OCI-LY1 (cell line): ENCODE measurements around the gene SLC39A10.

ENCODE experiments used
- EZH2 ChIP-seq: fragments of 200-600 bp; sonication (generic), shearing (Covaris generic); IDR thresholded peaks from 2 replicates; pipeline ENCODE4 v1.8.0; 2017; ENCODE audit warnings: borderline replicate concordance, mixed run types, mild to moderate bottlenecking, antibody characterized with exemption, low read length, moderate library complexity, mixed read lengths
- TF ChIP-seq, protein P1 (sequence below): fragments of 200-600 bp; sonication (generic), shearing (Covaris generic); IDR thresholded peaks from 2 replicates; pipeline ENCODE4 v1.5.1; 2017; ENCODE audit warnings: mild to moderate bottlenecking, antibody characterized with exemption, low read length, moderate library complexity, mixed read lengths

- TF ChIP-seq, protein P1, sequence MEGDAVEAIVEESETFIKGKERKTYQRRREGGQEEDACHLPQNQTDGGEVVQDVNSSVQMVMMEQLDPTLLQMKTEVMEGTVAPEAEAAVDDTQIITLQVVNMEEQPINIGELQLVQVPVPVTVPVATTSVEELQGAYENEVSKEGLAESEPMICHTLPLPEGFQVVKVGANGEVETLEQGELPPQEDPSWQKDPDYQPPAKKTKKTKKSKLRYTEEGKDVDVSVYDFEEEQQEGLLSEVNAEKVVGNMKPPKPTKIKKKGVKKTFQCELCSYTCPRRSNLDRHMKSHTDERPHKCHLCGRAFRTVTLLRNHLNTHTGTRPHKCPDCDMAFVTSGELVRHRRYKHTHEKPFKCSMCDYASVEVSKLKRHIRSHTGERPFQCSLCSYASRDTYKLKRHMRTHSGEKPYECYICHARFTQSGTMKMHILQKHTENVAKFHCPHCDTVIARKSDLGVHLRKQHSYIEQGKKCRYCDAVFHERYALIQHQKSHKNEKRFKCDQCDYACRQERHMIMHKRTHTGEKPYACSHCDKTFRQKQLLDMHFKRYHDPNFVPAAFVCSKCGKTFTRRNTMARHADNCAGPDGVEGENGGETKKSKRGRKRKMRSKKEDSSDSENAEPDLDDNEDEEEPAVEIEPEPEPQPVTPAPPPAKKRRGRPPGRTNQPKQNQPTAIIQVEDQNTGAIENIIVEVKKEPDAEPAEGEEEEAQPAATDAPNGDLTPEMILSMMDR = peak; percentile 14; the same call in 1 of the 2 replicates
- no peak for TF ChIP-seq EZH2
These were observed at the start of gene SLC39A10 for GRCh38 chr2:195656859-195657633.
